Measurements from ENCODE around the gene STAT3.
"Not testable (repeated sequence)": the region's sequence is repeated elsewhere in the genome, so short reads cannot be mapped to it uniquely, and the experiment has no call there.

DNA sequence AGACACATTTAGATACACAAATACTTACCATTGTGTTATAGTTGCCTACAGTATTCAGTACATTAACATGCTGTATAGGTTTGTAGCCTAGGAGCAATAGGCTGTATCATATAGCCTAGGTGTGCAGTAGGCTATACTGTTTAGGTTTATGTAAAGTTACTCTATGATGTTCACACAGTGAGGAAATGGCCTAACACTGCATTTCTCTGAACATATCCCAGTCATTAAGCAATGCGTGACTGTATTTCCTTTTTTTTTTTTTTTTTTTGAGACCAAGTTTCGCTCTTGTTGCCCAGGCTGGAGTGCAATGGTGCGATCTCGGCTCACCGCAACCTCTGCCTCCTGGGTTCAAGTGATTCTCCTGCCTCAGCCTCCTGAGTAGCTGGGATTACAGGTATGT is 29.7 kb upstream of the STAT3 start:
- TF ChIP-seq, protein P1, sequence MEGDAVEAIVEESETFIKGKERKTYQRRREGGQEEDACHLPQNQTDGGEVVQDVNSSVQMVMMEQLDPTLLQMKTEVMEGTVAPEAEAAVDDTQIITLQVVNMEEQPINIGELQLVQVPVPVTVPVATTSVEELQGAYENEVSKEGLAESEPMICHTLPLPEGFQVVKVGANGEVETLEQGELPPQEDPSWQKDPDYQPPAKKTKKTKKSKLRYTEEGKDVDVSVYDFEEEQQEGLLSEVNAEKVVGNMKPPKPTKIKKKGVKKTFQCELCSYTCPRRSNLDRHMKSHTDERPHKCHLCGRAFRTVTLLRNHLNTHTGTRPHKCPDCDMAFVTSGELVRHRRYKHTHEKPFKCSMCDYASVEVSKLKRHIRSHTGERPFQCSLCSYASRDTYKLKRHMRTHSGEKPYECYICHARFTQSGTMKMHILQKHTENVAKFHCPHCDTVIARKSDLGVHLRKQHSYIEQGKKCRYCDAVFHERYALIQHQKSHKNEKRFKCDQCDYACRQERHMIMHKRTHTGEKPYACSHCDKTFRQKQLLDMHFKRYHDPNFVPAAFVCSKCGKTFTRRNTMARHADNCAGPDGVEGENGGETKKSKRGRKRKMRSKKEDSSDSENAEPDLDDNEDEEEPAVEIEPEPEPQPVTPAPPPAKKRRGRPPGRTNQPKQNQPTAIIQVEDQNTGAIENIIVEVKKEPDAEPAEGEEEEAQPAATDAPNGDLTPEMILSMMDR (conservative IDR thresholded peaks at IDR 0.05; ENCODE audit: low read length): not testable (repeated sequence)
- TF ChIP-seq EZH2phosphoT487 (IDR thresholded peaks at IDR 0.05; ENCODE audit: borderline replicate concordance, low read depth, low read length): not testable (repeated sequence)
